GM23338 (cell line): ENCODE measurements around the gene RGS19.

Experiments
- EZH2 ChIP-seq: fragments of 200-600 bp; sonication (generic); IDR thresholded peaks from one replicate; pipeline ENCODE4 v1.8.0; 2017; ENCODE audit warnings: antibody characterized with exemption, mild to moderate bottlenecking, low read depth; ENCODE audit not compliant: unreplicated experiment
- POLR2AphosphoS5 ChIP-seq: IDR thresholded peaks from 2 replicates; pipeline ENCODE4 v1.6.1; 2016; ENCODE audit warnings: antibody characterized with exemption, low read depth
- TF ChIP-seq, protein P1 (sequence below), 2 experiments: fragments of 200-600 bp in 1 of 2; sonication (generic) in 1 of 2; conservative IDR thresholded peaks; 2 replicates each; pipeline versions ENCODE4 v1.5.1 to v1.6.1; 2016 to 2017; ENCODE audit warnings: antibody characterized with exemption in 2 of 2, low read depth in 2 of 2, mild to moderate bottlenecking in 2 of 2, moderate library complexity in 1 of 2

DNA sequence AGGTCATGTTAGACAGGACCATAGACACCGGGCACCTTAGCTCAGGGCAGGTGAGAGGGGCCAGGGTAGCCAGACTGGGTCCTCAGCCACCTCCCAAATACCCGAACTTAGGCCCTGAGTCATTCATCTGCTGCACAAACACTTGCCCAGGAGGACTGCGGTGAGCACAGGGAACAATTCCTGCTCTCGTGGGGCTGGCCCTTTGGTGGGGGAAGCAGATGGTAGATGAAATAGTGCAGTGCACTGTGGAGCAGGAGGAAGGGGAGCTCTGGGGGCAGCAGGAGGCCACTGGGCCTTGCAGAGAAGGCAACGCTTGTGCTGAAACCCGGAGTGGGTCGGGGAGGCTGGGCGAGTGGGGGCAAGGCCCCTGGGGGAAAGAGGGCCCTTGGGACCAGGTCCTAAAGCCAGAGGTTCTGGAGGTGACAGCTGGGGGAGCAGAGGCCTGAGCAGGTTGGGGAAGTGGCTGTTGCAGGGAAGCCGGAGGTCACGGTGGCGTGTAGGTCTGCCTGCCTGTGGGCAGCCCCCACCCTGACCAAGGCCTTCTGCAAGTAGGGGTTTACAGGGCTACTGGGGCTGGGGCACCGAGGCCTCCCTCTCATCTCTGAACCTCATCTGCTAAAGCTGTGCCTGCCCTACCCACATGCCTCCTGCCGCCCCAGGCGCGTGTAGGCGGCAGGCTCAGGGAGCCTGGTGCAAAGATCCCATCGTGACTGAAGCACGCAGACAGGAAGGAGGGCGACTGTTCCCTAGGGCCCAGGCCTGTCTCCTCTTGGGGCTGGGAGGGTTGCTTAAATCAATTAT lies 32.7 kb upstream of the RGS19 start:
- TF ChIP-seq, protein P1, sequence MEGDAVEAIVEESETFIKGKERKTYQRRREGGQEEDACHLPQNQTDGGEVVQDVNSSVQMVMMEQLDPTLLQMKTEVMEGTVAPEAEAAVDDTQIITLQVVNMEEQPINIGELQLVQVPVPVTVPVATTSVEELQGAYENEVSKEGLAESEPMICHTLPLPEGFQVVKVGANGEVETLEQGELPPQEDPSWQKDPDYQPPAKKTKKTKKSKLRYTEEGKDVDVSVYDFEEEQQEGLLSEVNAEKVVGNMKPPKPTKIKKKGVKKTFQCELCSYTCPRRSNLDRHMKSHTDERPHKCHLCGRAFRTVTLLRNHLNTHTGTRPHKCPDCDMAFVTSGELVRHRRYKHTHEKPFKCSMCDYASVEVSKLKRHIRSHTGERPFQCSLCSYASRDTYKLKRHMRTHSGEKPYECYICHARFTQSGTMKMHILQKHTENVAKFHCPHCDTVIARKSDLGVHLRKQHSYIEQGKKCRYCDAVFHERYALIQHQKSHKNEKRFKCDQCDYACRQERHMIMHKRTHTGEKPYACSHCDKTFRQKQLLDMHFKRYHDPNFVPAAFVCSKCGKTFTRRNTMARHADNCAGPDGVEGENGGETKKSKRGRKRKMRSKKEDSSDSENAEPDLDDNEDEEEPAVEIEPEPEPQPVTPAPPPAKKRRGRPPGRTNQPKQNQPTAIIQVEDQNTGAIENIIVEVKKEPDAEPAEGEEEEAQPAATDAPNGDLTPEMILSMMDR (conservative IDR thresholded peaks at IDR 0.05; ENCODE audit: low read depth in 2 of 2), result no peak
- no peak for TF ChIP-seq POLR2AphosphoS5
- TF ChIP-seq EZH2, result no peak
